PC-3 (cell line): ENCODE results near the gene VANGL2.

ENCODE experiments used
- EZH2 ChIP-seq: fragments of 300-600 bp; sonication (generic); IDR thresholded peaks from one replicate; pipeline ENCODE4 v1.6.1; 2017; ENCODE audit warnings: antibody characterized with exemption, mild to moderate bottlenecking, low read length; ENCODE audit not compliant: unreplicated experiment
- EZH2phosphoT487 ChIP-seq: fragments of 300-600 bp; sonication (generic); IDR thresholded peaks from 2 replicates; pipeline ENCODE4 v1.6.1; 2018; ENCODE audit warnings: mild to moderate bottlenecking, antibody characterized with exemption, low read length, borderline replicate concordance
- TF ChIP-seq, protein P1 (sequence below): fragments of 300-600 bp; sonication (generic); conservative IDR thresholded peaks from 2 replicates; pipeline ENCODE4 v1.5.1; 2017; ENCODE audit warnings: antibody characterized with exemption, low read depth, mild to moderate bottlenecking, low read length

- TF ChIP-seq, protein P1, sequence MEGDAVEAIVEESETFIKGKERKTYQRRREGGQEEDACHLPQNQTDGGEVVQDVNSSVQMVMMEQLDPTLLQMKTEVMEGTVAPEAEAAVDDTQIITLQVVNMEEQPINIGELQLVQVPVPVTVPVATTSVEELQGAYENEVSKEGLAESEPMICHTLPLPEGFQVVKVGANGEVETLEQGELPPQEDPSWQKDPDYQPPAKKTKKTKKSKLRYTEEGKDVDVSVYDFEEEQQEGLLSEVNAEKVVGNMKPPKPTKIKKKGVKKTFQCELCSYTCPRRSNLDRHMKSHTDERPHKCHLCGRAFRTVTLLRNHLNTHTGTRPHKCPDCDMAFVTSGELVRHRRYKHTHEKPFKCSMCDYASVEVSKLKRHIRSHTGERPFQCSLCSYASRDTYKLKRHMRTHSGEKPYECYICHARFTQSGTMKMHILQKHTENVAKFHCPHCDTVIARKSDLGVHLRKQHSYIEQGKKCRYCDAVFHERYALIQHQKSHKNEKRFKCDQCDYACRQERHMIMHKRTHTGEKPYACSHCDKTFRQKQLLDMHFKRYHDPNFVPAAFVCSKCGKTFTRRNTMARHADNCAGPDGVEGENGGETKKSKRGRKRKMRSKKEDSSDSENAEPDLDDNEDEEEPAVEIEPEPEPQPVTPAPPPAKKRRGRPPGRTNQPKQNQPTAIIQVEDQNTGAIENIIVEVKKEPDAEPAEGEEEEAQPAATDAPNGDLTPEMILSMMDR = no peak
- TF ChIP-seq EZH2 (no peak), EZH2phosphoT487 (no peak)
Measured at GRCh38 chr1:160431006-160431405, 30.6 kb downstream of the VANGL2 start.
